Subcutaneous abdominal adipose tissue (tissue), 5 donors: ENCODE data around the gene ORC4.
A peak's percentile ranks its signal among the peaks of the same experiment; 100 is the strongest.

Source experiments
- H3K27ac ChIP-seq: one replicate; pipeline ENCODE4 v1.7.0; 2013; ENCODE audit warnings: low read depth, mild to moderate bottlenecking, inconsistent platforms, low read length, moderate library complexity
- H3K27me3 ChIP-seq, 5 donors: one replicate each; pipeline ENCODE4 v1.7.0; 2013; ENCODE audit warnings: low read length in 5 of 5, inconsistent platforms in 1 of 5; ENCODE audit not compliant: control insufficient read depth in 5 of 5, insufficient read depth in 4 of 5
- H3K36me3 ChIP-seq, 5 donors: one replicate each; pipeline ENCODE4 v1.7.0; 2013; ENCODE audit warnings: low read length in 5 of 5; ENCODE audit not compliant: control insufficient read depth in 5 of 5, insufficient read depth in 5 of 5
- H3K4me1 ChIP-seq, 5 donors: one replicate each; pipeline ENCODE4 v1.7.0; 2013; ENCODE audit warnings: low read length in 5 of 5, mild to moderate bottlenecking in 3 of 5, moderate library complexity in 1 of 5; ENCODE audit not compliant: control insufficient read depth in 5 of 5, insufficient read depth in 5 of 5
- H3K4me3 ChIP-seq, 5 donors: one replicate each; pipeline ENCODE4 v1.7.0; 2013; ENCODE audit warnings: low read length in 5 of 5, low read depth in 1 of 5
- H3K9ac ChIP-seq, 5 donors: one replicate each; pipeline ENCODE4 v1.7.0; 2013; ENCODE audit warnings: low read length in 5 of 5, mild to moderate bottlenecking in 4 of 5, moderate library complexity in 3 of 5
- H3K9me3 ChIP-seq, 5 donors: one replicate each; pipeline ENCODE4 v1.7.0; 2013; ENCODE audit warnings: low read length in 5 of 5; ENCODE audit not compliant: control insufficient read depth in 5 of 5
- donor health status: healthy.
- donor health status: healthy.
- donor health status: healthy.
- donor health status: healthy.
- donor health status: healthy.

The ORC4 gene

DNA sequence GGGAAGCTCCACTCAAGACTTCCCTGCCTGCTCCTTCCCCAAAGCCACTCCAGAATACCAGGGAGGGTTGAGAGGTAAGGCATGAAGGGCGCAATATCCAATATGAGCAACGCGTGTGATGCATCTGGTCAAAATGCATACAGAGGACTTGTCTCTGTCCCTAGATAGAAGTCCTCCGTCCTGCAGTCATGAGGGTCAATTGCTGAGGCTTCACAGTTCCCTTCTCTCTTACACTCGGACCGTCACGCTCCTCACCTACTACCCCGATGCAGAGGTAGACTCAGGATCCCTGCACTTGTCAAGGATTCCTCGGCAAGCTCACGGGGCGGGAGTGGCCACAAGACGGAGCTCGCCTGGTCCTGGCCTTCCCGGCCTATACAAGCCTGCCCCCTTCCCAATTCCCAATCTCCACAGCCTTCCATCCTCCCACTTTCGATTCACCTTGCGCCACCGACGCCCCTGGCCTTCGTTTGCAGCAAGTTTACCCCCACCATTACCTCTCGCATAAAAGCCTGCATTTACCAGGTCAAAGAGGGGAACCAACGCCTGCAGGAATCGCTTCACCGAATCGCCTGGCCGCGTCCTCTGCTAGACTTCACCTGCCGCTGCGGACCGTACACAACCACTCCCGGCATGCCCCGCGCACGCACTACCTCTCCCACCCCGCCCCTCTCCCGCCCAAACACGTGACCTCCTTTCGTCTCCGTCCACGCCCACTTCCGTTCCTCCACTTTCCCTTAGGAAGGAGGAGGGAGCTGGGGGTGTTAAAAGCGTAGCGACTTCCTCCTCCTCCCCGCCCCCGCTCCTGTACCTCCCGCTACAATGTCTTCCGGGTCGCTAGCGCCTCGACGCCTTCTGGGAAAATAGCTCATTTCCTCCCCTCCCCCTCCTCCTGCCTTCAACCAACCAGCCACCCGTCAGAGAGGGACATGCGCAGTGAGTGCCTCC is at the start of gene ORC4:
ORC4 (minus strand) TSS at position 627 of the 948 bp plus-strand sequence. CDS start 44,779 bp downstream, outside the sequence.
- no peaks in the 10 kb centered on the region for H3K36me3 ChIP-seq
- peak within 1 kb of the TSS; percentile 97 to 100 (median 100) for H3K4me3 ChIP-seq
- no peaks in the 10 kb centered on the region for H3K9me3 ChIP-seq
- H3K27ac ChIP-seq, result peak within 1 kb of the TSS; percentile 88
- peak within 1 kb of the TSS; percentile 92 to 98 (median 94) for H3K9ac ChIP-seq
- H3K4me1 ChIP-seq, result peaks cover 2 to 30% (median 24%) of the 10 kb centered on the region in 5 donors
- H3K27me3 ChIP-seq, result no peaks in the 10 kb centered on the region

DNA sequence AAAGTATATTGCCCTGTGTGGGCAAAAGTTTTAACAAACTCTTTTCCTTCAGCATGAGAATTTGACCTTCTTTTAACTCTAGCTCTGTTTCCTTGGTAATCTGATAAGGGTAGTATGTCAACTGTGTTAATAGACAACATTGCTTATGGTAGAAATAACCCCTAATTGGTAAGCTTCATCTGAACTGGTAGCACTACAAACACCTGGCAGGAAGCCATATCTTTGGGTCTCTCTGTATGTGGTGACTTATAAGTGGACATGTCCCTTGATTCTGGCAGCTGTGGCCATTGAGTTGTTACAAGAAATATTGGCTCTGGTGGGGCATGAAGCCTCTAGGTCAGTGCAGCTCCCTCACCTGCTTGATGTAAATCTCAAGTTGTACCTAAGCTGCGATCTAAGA is 47.3 kb upstream of the ORC4 start:
- Histone ChIP-seq H3K9me3 (no peaks in the 10 kb centered on the region), H3K27me3 (no peaks in the 10 kb centered on the region), H3K36me3 (no peaks in the 10 kb centered on the region), H3K4me1 (no peaks in the 10 kb centered on the region), H3K4me3 (no peak overlapping the region), H3K9ac (no peak overlapping the region), H3K27ac (no peak overlapping the region)

DNA sequence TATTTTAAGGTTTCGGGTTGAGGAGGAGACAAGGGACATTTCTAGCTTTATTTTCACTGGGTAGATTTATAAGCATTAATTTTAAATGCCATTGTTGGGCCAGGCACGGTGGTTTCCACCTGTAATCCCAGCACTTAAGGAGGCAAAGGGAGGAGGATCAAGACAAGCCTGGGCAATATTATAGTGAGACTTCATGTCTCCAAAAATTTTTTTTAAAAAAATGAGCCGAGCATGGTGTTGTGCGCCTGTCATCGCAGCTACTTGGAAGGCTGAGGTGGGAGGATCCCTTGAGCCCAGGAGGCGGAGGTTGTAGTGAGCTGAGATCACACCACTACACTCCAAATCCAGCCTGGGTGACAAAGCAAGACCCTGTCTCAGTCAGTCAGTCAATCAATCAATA is 45.4 kb upstream of the ORC4 start:
- Histone ChIP-seq H3K9ac (no peak overlapping the region), H3K36me3 (no peaks in the 10 kb centered on the region), H3K4me3 (no peak overlapping the region), H3K4me1 (no peaks in the 10 kb centered on the region), H3K9me3 (no peaks in the 10 kb centered on the region), H3K27me3 (no peaks in the 10 kb centered on the region), H3K27ac (no peak overlapping the region)

DNA sequence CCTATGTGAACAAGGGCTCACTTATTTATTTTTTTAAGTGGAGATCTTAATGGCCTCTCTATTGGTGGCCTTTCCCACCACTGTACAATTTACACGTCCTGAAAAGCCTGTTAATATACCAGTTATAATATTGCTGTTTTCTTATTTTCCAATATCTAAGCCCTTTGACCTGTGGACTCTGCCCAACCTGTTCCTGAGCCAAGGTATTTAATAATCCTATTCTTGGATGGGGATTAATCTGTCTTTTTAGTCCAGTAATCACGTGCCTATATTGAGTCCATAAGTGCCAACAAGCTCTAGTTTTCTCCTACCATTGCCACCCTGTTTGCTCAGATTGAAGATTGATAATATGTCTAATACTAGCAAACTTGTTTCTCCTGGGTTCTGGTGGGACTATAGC is 43.1 kb upstream of the ORC4 start:
- no peaks in the 10 kb centered on the region for H3K36me3 ChIP-seq
- H3K9ac ChIP-seq, result no peak overlapping the region
- H3K4me3 ChIP-seq, result no peak overlapping the region
- H3K4me1 ChIP-seq, result no peaks in the 10 kb centered on the region
- H3K27ac ChIP-seq, result no peak overlapping the region
- H3K27me3 ChIP-seq, result no peaks in the 10 kb centered on the region
- no peaks in the 10 kb centered on the region for H3K9me3 ChIP-seq

DNA sequence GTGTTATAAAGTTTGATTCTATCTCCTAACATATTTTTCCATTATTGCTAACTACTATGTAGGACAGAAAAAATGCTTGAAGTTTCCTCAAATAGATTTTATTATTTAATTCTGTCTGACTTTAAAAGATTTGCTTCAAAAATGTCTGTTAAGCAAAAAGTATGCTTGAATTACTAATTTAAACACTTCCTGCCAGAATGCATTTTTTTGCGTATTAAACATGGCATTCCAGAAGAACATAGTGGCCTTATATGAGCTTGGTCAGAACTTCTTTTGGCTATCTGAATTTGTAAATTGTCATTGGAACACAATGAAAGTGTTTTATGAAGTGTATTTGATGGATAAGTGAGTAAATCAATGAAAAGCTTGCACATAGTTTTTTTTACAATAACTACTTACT is 38.1 kb upstream of the ORC4 start:
- no peaks in the 10 kb centered on the region for H3K27me3 ChIP-seq
- H3K27ac ChIP-seq, result no peak overlapping the region
- H3K9ac ChIP-seq, result no peak overlapping the region
- no peaks in the 10 kb centered on the region for H3K9me3 ChIP-seq
- peaks cover 0 to 7% (median 0%) of the 10 kb centered on the region in 5 donors for H3K36me3 ChIP-seq
- H3K4me3 ChIP-seq, result no peak overlapping the region
- H3K4me1 ChIP-seq, result no peaks in the 10 kb centered on the region

DNA sequence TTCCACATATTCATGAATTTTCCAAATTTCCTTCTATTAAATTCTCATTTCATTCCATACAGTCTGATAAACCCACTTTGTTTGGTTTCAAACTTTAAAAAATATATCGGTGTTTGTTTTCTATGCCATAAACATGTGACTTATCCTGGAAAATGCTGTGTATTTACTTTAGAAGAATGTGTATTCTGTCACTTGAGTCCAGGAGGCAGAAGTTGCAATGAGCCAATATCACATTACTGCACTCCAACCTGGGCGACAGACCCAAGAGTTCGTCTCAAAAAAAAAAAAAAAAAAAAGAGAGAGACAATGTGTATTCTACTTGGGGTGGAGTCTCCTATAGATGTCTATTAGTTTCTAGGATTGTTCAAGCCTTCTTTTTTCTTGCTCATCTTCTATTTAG is 32.1 kb upstream of the ORC4 start:
- Histone ChIP-seq H3K4me3 (no peak overlapping the region), H3K27me3 (no peaks in the 10 kb centered on the region), H3K9ac (no peak overlapping the region), H3K27ac (no peak overlapping the region), H3K4me1 (no peaks in the 10 kb centered on the region), H3K9me3 (peaks cover 0 to 5% (median 0%) of the 10 kb centered on the region in 5 donors), H3K36me3 (peaks cover 0 to 10% (median 0%) of the 10 kb centered on the region in 5 donors)

DNA sequence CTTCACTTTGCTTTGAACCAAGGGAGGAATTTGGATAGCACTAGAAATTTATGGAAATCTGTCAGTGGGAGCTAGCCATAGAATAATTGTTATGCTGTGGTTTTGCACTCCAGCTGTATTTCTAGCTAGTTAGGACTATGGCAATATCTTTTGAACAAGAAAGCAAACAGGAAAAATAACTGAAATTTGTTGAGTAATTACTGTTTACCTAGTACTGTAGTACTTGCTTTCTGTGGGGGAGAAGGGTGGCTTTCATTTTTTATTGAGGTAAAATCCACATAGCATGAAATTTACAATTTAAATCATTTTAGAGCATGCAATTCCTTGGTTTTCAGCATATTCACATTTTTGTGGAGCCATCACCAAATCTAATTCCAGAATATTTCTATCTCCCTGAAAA is 28.7 kb upstream of the ORC4 start:
- no peaks in the 10 kb centered on the region for H3K27me3 ChIP-seq
- H3K9ac ChIP-seq, result no peak overlapping the region
- H3K36me3 ChIP-seq, result peaks cover 0 to 7% (median 0%) of the 10 kb centered on the region in 5 donors
- H3K4me3 ChIP-seq, result no peak overlapping the region
- H3K9me3 ChIP-seq, result peaks cover 0 to 5% (median 0%) of the 10 kb centered on the region in 5 donors
- H3K4me1 ChIP-seq, result no peaks in the 10 kb centered on the region
- H3K27ac ChIP-seq, result no peak overlapping the region

DNA sequence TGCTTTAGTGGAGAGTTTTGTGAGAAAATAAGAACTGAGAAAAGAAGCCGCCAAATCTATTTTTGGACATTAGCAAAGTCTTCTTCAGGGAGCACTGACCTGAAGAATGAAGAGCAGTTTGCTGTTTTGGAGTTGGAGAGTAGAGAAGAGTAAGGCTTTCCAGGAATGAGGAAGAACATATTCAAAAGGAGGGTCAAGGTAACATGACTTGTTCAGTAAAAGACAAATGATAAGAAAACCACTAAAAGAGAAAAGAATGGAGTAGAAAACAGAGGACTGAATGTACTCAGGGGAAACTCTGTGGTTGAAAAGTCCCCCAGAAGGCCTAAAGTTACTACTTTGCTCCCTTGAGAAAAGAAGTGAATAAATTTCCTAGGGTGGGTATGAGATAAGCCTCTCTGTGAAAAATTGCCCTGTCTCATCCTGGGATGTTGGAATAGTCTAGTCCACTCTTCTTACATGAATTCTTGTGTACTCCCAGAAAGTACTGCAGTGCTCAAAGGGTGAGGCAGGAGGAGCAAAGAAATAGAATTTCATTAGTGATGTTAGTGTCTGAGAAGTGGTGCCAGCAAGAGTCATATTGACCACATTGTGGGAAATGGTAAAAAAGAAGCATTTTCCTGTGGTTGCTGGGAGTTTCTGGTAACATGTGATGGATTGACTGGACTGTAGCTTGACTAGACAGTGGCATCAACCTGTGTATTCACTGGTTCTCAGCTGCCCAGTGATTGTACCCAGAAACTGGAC is 28.1 kb upstream of the ORC4 start:
- no peak overlapping the region for H3K4me3 ChIP-seq
- H3K27ac ChIP-seq, result no peak overlapping the region
- peaks cover 0 to 5% (median 0%) of the 10 kb centered on the region in 5 donors for H3K36me3 ChIP-seq
- H3K9me3 ChIP-seq, result peaks cover 0 to 5% (median 0%) of the 10 kb centered on the region in 5 donors
- no peaks in the 10 kb centered on the region for H3K27me3 ChIP-seq
- H3K9ac ChIP-seq, result no peak overlapping the region
- no peaks in the 10 kb centered on the region for H3K4me1 ChIP-seq

DNA sequence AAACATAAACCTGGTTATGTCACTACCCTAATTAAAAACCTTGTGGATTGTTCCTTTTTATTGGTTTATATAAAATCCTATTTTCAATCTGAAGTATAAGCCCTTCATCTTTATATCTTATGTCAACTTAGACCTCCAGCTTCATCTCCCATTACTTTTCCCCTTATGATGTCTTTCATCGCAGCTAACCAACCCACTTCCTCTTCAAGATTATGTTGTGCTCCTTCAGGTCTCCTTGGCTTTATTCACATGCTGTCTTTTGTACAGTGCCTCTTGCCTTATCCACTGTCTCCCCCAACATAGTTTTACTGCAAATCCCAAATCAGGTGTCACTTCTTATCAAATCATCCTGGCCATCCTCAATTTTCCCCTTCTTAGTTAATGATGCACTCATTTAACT is 26.3 kb upstream of the ORC4 start:
- Histone ChIP-seq H3K4me3 (no peak overlapping the region), H3K36me3 (peaks cover 0 to 2% (median 0%) of the 10 kb centered on the region in 5 donors), H3K9me3 (no peaks in the 10 kb centered on the region), H3K9ac (no peak overlapping the region), H3K27me3 (no peaks in the 10 kb centered on the region), H3K4me1 (no peaks in the 10 kb centered on the region), H3K27ac (no peak overlapping the region)

DNA sequence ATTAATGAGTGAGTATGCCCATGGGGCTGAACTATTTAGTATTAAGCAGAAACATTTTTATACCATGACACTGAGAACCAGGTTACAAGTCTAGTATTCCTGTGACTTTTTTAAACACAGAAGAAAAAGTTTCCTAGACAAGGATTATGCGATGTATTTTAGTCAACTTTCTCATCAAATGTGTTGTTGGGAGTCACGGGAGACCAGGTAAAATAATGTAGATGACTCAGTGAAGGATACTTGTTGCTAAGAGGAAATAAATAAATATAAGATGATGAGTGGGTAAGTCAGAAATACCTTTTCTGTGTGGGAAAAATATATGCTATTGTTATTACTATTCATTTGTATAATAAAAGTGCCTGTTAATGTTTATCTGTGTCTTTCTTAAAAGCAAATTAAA is 23.8 kb upstream of the ORC4 start:
- no peak overlapping the region for H3K4me3 ChIP-seq
- no peaks in the 10 kb centered on the region for H3K9me3 ChIP-seq
- H3K27ac ChIP-seq, result no peak overlapping the region
- no peaks in the 10 kb centered on the region for H3K4me1 ChIP-seq
- H3K27me3 ChIP-seq, result no peaks in the 10 kb centered on the region
- no peak overlapping the region for H3K9ac ChIP-seq
- H3K36me3 ChIP-seq, result peaks cover 0 to 6% (median 3%) of the 10 kb centered on the region in 5 donors
